ENCODE data around the gene SAMD4B. TPM values are rescaled to one million over a fixed set of nuclear protein-coding genes. Genes with fewer than 3 reads are reported as not detected.
A peak's percentile ranks its signal among the peaks of the same experiment; 100 is the strongest.
"Not testable (repeated sequence)": the region's sequence is repeated elsewhere in the genome, so short reads cannot be mapped to it uniquely, and the experiment has no call there.

The SAMD4B gene
- total RNA-seq, 3 donors from 2014 or later = 57.4 to 65.2 (median 59.7) TPM

DNA sequence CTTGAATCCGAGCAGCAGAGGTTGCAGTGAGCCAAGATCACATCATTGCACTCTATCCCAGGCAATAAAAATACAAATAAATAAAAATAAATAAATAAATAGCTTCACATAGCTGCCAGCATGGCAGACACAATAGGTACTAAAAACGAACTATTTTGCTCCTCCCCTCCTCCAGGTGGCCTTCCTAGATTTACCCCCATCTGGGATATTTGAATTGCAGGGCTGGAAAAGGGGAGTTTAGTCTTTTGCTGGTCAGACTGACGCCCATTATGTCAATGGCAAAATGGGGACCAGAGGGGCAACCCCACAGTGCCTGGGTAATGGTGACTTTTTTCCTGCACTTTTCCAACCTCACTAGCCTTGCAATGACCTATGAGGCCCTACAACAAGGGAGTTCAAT is 5.7 kb upstream of the SAMD4B start:
- intact Hi-C loops (cut with DNase I; ENCODE audit: low total_unique reads) = no loop called here
- H3K4me3 ChIP-seq = no peak overlapping the region

DNA sequence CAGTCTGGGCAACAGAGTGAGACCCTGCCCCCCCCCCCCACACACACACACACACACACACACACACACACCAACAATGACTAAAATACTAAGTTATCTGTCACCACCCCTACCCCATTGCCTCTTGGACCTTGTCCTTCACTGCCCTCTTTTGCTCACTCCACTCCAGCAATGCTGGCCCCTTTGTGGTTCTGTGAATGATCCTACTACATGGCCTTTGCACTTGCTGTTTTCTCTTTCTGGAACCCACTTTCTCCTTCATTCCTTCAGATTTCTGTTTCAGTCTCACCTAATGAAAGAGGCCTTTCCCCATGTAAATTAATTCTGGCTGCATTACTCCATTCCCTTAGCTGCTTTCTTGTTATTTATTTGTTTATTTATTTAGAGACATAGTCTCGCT is 2.5 kb upstream of the SAMD4B start:
- peaks cover 0 to 15% of the 10 kb centered on the region in 2 donors for H3K4me1 ChIP-seq

More for the DNA sequence above, 5.7 kb upstream of the SAMD4B start:
- Histone ChIP-seq H3K27me3 (no peaks in the 10 kb centered on the region), H3K4me1 (no peaks in the 10 kb centered on the region), H3K27ac (peak overlapping the region in 1 of 2 donors; percentile 30), H3K9me3 (no peaks in the 10 kb centered on the region), H3K36me3 (no peaks in the 10 kb centered on the region)
- TF ChIP-seq POLR2AphosphoS5 (IDR thresholded peaks at IDR 0.05) (no peak), CTCF (IDR thresholded peaks at IDR 0.05) (no peak), POLR2A (IDR thresholded peaks at IDR 0.05) (no peak)
- DNase-seq (ENCODE audit: low spot score in 2 of 2) = no peak

GRCh38 chr19:39340156-39340555 is 2.1 kb upstream of the SAMD4B start:
- H3K27me3 ChIP-seq; H3K36me3 ChIP-seq; H3K4me3 ChIP-seq; DNase-seq (ENCODE audit: low spot score in 2 of 2); H3K9me3 ChIP-seq; H3K27ac ChIP-seq: not testable (repeated sequence)
- H3K4me1 ChIP-seq = peaks cover 0 to 19% of the 10 kb centered on the region in 2 donors
- intact Hi-C loops (cut with DNase I; ENCODE audit: low total_unique reads) = loop anchor here (1.0 to 10.0 kb wide), 2 partner anchors 18 to 935 kb away; partner anchors contain the start of gene FAM98C

More for the DNA sequence above, 2.5 kb upstream of the SAMD4B start:
- intact Hi-C loops (cut with DNase I; ENCODE audit: low total_unique reads) = loop anchor here (1.0 to 10.0 kb wide), 2 partner anchors 19 to 935 kb away; partner anchors contain the start of gene FAM98C
- TF ChIP-seq CTCF (IDR thresholded peaks at IDR 0.05) (no peak), POLR2A (IDR thresholded peaks at IDR 0.05) (no peak), POLR2AphosphoS5 (IDR thresholded peaks at IDR 0.05) (no peak)
- DNase-seq (ENCODE audit: low spot score in 2 of 2) = no peak
- H3K36me3 ChIP-seq = no peaks in the 10 kb centered on the region
- H3K4me3 ChIP-seq = no peak overlapping the region
- no peak overlapping the region for H3K27ac ChIP-seq
- H3K27me3 ChIP-seq = no peaks in the 10 kb centered on the region
- no peaks in the 10 kb centered on the region for H3K9me3 ChIP-seq

DNA sequence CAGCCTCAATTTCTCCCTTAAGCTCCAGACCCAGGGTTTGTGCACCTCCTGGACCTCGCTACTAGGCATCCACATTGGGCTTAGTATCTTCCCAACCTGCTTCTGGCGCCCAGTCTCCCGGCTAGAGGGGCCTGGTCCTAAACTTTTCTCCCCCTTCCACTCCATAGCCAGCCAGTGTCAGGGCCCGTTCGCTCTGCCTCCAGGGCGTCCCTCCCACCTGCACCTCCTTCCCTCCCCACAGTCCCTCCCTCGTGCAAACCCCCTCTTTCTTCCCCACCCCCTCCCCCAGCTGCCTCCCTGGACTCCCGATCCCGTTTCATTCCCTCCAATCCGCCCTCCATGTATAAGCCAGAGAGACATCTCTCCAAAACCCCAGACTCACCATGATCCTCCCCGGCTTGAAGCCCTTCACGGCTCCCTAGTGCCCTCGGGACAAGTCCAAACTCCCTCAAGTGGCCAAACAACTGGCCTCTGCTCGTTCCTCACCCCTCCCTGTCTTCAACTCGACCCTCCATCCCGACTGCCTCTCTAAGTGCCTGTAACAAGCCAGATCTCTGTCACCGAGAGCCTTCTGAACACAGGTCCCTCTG is 997 bp upstream of the SAMD4B start:
- Histone ChIP-seq H3K9me3 (no peaks in the 10 kb centered on the region), H3K4me3 (peak overlapping the region; percentile 70 to 94 (median 89)), H3K27me3 (no peaks in the 10 kb centered on the region), H3K27ac (peak overlapping the region; percentile 85 to 97), H3K36me3 (no peaks in the 10 kb centered on the region), H3K4me1 (peaks cover 0 to 29% of the 10 kb centered on the region in 2 donors)
- intact Hi-C loops (cut with DNase I; ENCODE audit: low total_unique reads) = loop anchor here (10.0 kb wide), 1 partner anchor 936 kb away; the partner anchor contains the start of gene FAM98C
- DNase-seq (ENCODE audit: low spot score in 2 of 2) = peak in 1 of 2 donors; percentile 46
- TF ChIP-seq POLR2AphosphoS5 (IDR thresholded peaks at IDR 0.05) (no peak), POLR2A (IDR thresholded peaks at IDR 0.05) (no peak), CTCF (IDR thresholded peaks at IDR 0.05) (no peak)

DNA sequence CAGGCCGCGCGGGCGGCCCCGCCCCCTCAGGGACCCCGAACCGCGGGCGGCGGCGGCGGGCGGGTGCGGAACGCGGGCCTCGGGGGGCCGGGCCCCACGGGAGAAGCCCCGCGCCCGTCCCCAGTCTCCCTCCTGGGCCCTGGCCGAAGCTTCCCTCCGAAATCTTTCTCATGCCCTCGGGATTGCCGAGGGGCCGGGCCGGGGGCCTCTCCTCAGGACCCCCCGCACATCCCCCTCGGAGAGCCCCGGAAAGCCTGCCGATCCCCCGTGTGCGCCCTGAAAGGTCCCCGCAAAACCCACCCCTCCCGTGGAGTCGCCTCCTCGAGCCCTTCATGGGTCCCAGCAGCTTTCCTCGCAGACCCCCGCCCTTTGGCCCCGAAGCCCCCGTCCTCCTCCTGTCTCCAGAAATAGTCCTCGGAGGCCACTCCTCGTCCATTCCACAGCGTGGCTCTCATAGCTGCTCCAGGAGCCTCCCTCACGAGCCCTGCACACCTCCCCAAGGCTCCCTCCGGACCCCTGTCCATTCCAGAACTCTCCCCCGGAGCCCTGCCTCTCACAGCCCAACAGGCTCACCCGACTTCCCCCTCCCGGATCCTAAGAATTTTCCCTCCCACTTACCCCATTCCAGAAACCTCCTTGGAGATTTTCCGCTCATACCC is 555 bp downstream of the SAMD4B start:
- TF ChIP-seq POLR2A (IDR thresholded peaks at IDR 0.05) (no peak), POLR2AphosphoS5 (IDR thresholded peaks at IDR 0.05) (no peak), CTCF (IDR thresholded peaks at IDR 0.05) (no peak)
- Histone ChIP-seq H3K4me3 (peak overlapping the region; percentile 67 to 94 (median 89)), H3K36me3 (no peaks in the 10 kb centered on the region), H3K9me3 (no peaks in the 10 kb centered on the region), H3K27ac (peak overlapping the region; percentile 93 to 97), H3K4me1 (peaks cover 0 to 29% of the 10 kb centered on the region in 2 donors), H3K27me3 (no peaks in the 10 kb centered on the region)
- peak in 1 of 2 donors; percentile 49 for DNase-seq (ENCODE audit: low spot score in 2 of 2)
- intact Hi-C loops (cut with DNase I; ENCODE audit: low total_unique reads) = loop anchor here (10.0 kb wide), 1 partner anchor 938 kb away; the partner anchor contains the start of gene FAM98C
